ENCODE data around the gene GEMIN2.
"Not testable (repeated sequence)": the region's sequence is repeated elsewhere in the genome, so short reads cannot be mapped to it uniquely, and the experiment has no call there.

Gene GEMIN2

GRCh38 chr14:39114073-39114838 is at the start of gene GEMIN2:
Gene GEMIN2, plus strand, starts transcription at chr14:39114323. Its CDS starts 16 bp downstream, at chr14:39114339.
- peak; percentile 93 for DNase-seq

GRCh38 chr14:39069169-39069805 is 44.8 kb upstream of the GEMIN2 start:
- not testable (repeated sequence) for DNase-seq

- no peak for DNase-seq
Measured at GRCh38 chr14:39069923-39070322, 44.2 kb upstream of the GEMIN2 start.

- DNase-seq = no peak
Measured at GRCh38 chr14:39071096-39071495, 43.0 kb upstream of the GEMIN2 start.

GRCh38 chr14:39080886-39081285 is 33.2 kb upstream of the GEMIN2 start:
- no peak for DNase-seq

GRCh38 chr14:39083127-39083526 is 31.0 kb upstream of the GEMIN2 start:
- DNase-seq = no peak

- no peak for DNase-seq
Measured at GRCh38 chr14:39085933-39086332, 28.2 kb upstream of the GEMIN2 start.

- no peak for DNase-seq
Measured at GRCh38 chr14:39087493-39087892, 26.6 kb upstream of the GEMIN2 start.

- no peak for DNase-seq
Measured at GRCh38 chr14:39090548-39091111, 23.5 kb upstream of the GEMIN2 start.

GRCh38 chr14:39091716-39092115 is 22.4 kb upstream of the GEMIN2 start:
- no peak for DNase-seq

- DNase-seq = no peak
Measured at GRCh38 chr14:39094515-39094914, 19.6 kb upstream of the GEMIN2 start.

- no peak for DNase-seq
Measured at GRCh38 chr14:39097159-39097558, 17.0 kb upstream of the GEMIN2 start.

- DNase-seq = not testable (repeated sequence)
Measured at GRCh38 chr14:39099215-39099614, 14.9 kb upstream of the GEMIN2 start.

- DNase-seq = no peak
Measured at GRCh38 chr14:39099748-39100147, 14.4 kb upstream of the GEMIN2 start.

GRCh38 chr14:39102265-39102968 is 11.7 kb upstream of the GEMIN2 start:
- DNase-seq = no peak

- peak; percentile 80 for DNase-seq
Measured at GRCh38 chr14:39102969-39103957, 10.9 kb upstream of the GEMIN2 start, which contains the start of gene SEC23A. Gene SEC23A, minus strand, starts transcription at chr14:39103235. Its CDS starts 7,117 bp downstream, at chr14:39096118.

GRCh38 chr14:39104078-39104801 is 9.9 kb upstream of the GEMIN2 start:
- DNase-seq = not testable (repeated sequence)

- DNase-seq = no peak
Measured at GRCh38 chr14:39107591-39107996, 6.5 kb upstream of the GEMIN2 start.

- DNase-seq = no peak
Measured at GRCh38 chr14:39108791-39109190, 5.3 kb upstream of the GEMIN2 start.

GRCh38 chr14:39109893-39110715 is 4.0 kb upstream of the GEMIN2 start:
- no peak for DNase-seq

Data from activated CD4-positive, alpha-beta T cell treated with anti-CD3 and anti-CD28 coated beads, Interleukin-2, amount 50 U/mL, for 1 hour (primary cell).